NCI-H1436 treated with DMSO at 0.1 percent for 48 hours (cell line): ENCODE results near the gene ZFYVE28.
"Not testable (repeated sequence)": the region's sequence is repeated elsewhere in the genome, so short reads cannot be mapped to it uniquely, and the experiment has no call there.

Experiments
- DNase-seq: peaks from one replicate; lab custom pipeline; 2025; lab: John Stamatoyannopoulos, UW

Gene ZFYVE28

DNA sequence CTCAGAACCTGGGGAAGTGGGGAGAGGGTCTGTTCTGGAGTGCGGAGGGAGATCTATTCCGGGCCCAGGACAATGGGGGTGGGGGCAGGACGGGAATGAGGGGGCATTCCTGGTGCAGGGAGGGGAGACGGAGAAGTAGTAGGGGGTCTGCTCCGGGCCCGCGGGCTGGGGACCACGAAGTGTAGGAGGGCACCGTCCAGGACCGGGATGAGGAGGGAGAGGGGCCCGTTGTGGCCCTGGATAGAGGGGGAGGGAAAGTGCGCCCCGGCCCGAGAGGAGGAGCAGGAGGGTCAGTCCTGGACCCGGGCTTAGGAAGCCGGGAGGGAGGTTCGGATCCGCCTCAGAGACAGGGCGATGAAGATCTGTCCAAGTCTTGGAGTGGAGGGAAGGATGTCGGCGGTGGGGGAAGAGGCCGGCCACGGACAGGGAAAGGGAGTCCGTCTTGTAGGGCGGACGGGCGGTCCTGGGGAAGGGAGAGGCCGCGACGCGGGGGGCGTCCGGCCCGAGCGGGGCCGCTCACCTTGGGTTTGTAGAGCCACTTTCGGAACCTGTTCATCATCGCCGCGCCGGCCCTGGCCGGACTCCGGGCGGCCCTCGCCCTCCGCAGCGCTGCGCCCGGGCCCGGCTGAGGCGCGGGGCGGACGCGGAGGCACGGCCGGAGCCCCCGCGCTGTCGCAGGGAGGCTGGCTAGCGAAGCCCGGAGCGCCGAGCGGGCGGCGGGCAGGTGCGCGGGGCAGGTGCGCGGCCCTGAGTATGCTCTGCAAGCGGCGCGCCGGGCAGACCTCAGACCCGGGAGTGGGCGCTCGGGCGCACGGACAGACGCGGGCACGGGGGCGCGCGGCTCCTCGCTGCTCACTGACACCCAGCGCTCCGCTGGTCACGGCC lies at the start of gene ZFYVE28:
Gene ZFYVE28, minus strand, starts transcription at position 881 of the 885 bp plus-strand sequence. Its CDS starts 322 bp downstream, at position 559.
- DNase-seq: no peak

DNA sequence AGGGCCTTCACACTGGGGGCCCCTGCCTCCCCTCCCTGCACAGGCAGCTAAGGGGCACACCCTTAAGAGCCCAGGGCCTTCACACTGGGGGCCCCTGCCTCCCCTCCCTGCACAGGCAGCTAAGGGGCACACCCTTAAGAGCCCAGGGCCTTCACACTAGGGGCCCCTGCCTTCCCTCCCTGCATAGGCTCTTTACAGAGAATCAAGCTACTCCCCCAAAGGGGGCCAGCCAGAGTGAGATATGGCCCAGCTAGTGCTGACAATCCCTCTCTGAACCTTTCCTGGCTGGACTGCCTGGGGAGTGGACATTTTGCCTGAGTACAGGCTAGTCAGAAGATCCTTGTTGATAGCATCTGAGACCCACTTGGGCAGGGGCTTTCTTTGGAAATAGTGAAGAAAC lies 47.1 kb upstream of the ZFYVE28 start:
- DNase-seq: not testable (repeated sequence)

DNA sequence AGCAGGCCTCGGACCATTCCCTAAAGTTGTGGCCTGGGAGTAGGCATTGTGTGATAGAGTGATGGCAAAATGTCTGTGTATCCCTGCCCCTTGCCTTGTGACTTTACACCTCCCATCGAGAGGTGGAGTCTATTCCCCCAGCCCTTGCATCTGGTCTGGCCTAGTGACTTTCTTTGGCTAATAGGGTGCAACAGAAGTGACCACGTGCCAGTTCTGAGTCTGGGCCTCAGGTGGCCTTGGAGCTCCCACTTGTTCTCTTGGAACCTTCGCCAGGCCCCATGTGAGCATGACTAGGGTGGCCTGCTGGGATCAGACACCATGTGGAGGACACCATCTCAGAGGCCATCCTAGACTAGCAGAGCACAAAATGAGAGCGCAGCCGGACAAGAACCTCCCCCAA lies 46.6 kb upstream of the ZFYVE28 start:
- DNase-seq: no peak

GRCh38 chr4:2462992-2463762 lies 44.7 kb upstream of the ZFYVE28 start:
- DNase-seq: no peak

DNA sequence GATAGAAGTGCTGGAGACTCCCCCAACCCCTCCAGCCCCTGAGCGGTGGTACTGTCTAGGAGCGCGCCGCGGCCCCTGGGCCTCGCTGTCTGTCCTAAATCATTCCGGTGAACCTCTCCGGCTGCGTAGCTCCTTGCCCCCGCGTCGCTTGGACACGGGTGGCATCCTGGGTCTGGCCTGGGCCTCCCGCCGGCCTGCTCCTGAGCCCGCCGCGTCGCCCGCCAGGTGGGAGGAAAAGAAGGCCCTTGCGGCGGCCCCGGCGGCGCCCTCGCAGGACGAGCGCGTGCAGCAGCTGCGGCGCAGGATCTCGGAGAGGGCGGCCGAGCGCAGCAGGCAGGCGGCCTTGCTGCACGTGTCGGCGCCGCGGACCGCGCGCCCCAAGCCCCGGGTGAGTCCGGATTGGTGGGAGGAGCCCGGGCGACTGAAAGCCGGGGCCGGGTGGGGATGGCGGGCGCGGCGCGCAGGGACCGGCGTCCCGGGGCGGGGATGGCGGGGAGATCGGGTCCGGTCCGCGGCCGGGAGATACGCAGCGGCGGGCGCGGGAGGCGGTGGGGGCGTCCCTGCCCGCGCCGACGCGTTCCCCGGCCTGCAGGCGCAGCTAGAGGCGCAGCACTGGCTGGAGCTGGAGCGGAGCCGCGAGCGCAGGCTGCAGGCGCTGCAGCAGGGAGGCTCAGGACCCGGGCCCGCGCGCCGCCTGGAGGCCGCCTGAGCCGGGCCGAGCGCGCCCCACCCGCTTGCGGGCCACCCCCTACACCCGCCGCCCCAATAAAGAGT lies 44.0 kb upstream of the ZFYVE28 start:
- no peak for DNase-seq

DNA sequence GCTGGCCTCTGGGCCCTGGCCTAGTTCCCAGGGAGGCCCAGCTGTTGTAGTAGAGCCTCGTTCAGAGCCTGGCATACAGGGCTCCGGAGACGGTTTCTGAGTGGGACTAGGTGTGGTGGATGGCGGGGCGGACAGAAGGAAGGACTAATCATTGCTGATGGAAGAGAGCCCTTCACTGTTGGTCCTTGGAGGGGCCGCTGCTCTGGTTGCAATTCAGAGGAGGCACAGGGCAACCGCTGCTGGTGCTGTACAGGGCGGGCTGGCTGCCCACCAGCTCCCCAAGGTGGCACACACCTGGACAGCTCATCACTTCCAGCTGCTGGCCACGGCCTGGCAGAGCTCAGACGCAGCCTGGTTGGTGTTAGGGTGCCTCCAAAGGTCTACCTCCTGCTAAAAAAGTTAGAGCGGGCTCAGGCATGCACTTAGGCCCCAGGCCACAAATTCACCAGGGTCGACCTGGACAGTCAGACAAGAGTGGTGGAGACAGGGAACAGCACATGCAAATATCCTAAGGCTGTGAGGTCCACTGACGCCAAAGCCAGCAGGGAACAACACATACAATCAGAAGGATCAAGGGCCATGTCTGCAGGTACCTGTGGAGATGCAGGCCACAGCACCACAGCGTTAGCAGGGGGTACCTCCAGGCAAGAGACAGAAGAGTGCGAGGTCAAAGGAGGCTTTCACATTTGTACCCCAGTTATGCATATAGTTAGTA lies 43.0 kb upstream of the ZFYVE28 start:
- no peak for DNase-seq

DNA sequence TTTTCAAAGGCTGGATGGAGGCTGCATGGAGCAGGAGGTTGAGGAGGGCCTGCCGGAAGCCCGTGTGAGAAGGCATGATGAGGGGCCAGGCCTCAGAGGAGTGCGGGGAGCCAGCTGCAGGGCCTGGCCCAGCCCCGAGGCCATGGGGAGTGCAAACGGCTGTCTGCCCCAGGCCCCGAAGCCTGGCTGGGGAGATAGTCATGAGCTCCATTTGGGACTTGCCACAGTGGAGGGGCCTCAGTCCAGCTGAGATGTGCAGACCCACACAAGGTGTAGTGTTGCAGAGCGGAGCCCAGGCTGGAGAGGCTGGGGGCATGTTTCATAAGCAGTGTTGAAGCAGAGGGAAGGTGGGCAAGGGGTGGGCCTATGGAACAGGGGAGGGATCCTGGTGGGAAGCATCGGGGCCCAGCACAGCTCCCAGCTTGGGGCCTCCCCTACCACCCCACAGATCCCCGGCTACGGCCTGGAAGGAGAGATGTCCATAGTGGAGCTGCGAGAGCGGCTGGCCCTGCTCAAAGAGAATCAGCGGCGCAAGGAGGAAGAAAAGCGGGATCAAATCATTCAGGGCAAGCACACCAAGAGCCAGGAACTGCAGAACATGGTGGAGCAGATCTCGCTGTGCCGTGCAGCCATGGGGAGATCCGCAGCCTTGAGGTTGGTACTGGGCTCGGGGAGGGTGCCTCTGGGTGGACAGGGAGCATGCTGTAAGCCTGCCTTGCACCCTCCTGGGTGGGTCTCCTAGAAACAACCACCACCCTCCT lies 41.3 kb upstream of the ZFYVE28 start:
- no peak for DNase-seq

GRCh38 chr4:2458546-2459491 lies 40.4 kb upstream of the ZFYVE28 start:
- no peak for DNase-seq

GRCh38 chr4:2457481-2458295 lies 39.2 kb upstream of the ZFYVE28 start:
- DNase-seq: no peak

GRCh38 chr4:2451821-2452785 lies 33.7 kb upstream of the ZFYVE28 start:
- no peak for DNase-seq

DNA sequence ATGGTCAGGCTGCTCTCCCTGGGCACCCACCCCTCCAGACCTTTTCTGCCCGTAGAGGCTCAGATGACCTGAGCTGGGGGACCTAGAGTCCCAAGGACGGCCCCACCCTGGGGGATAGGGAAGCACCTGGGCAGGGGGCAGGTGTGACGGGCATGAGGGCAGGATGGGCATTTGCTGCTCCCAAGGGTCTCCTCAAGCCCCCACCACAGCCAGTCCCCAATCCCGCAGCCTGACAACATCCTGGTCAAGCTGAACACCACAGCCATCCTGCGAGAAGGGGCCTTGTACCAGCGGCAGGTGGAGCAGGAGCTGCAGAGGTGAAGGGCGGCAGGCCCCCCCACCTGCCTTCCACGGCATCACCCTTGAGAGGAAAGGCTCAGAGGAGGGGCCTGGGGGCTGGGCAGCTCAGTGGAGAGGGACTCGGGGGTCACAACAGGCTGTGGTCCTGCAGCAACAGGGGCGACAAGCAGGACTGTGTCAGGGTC lies 32.6 kb upstream of the ZFYVE28 start:
- no peak for DNase-seq

DNA sequence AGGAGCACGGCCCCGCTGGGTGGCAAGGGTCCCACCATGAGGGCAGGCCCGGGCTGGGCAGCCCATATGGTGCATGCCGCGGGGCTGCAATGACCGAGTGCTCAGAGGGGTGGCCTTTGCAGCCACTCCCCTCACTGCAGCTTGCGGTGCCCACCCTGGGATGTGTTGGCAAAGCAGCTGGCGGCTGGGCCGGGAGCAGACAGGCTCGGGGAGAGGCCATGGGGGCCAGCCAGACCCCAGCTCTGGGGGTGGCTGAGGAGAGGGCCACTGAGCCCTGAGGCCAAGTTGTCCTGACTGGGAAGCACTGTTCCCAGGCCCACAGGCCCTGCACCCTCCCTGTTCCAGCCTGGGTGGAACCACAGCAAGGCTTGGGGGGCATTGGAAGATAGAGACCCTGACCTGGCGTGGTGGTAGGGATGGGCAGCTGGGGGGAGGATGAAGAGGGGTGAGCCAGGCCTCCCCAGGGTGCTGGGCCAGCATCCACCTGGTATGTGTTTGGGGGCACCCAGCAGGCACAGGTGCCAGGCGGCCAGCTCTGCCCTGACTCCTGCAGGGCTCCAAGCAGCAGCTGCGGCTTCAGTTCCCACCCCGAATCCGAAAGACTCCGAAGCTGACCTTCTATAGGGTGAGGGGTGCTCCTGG lies 32.1 kb upstream of the ZFYVE28 start:
- DNase-seq: no peak

- DNase-seq: no peak
Measured at GRCh38 chr4:2449511-2450392, 31.3 kb upstream of the ZFYVE28 start.

DNA sequence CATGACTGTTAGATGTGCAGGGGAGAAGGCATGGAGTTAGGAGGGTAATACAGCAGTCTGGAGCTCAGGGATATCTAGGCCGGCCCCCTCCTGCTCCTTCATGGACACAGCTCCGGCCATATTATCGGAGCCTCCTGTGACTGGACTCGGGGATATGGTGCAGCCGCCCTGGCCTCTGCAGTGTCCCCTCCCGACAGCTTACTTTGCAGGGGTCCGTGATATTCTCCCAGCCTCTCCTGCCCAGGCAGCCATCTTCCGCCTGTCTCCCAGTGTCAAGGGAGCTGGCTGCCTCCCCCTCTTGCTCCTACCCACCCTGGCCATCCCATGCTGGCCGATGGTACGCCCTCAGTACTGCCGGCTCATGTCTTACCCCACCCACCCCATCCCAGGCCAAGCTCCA lies 30.6 kb upstream of the ZFYVE28 start:
- no peak for DNase-seq

GRCh38 chr4:2448589-2448988 lies 30.1 kb upstream of the ZFYVE28 start:
- DNase-seq: no peak
